T follicular helper cell (primary cell): ENCODE data around the gene CELF1.

Experiments used
- DNase-seq: peaks from one replicate; pipeline ENCODE4 v3.0.0-alpha.2; 2020; ENCODE audit warnings: low read depth

Gene CELF1

DNA sequence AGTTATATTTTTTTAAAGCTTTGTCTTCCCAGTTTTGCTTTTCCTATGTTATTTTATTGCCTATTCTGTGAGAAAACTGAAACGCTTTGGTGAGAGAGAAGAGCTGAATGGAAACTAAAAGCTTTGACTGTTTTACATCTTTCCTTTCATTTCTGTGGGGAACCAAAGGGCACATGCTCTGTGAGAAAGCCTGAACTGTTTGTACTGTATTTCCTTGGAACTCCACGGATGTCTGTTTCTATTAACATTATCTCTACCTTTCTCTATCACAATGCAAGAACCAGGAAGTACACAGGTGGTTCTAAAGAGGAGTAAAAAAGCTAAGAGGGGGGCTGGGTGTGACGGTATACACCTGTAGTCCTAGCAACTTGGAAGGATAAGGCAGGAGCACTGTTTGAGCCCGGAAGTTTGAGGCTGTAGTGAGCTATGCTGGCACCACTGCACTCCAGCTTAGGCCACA, 43.8 kb downstream of the CELF1 start:
- no peak for DNase-seq

DNA sequence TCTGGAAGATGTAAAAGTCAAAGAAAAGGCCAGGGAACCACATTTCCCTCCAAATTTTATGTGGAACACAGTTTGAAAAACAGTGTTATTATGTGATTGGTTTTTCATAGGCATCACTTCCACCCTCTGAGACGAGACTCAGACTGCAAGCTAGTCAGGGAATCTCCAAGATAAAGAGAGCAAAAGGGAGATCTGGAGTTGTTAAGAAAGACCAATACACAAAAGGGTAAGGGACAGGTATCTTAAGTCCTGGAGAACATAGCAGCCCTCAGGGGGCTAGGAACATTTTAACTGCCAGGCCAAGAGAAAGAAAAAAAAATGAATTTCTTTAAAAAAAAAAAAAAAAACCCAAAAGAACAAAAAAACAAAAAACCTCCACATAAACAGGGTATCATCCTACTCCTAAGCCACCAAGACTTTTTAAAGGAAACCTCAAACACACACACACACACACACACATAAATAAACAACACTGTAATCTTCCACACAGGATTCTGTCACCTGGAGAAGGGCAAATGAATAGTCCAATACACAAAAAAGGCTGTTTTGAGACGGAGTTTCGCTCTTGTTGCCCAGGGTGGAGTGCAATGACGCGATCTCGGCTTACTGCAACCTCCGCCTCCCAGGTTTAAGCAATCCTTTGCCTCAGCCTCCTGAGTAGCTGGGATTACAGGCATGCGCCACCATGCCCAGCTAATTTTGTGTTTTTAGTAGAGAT, 44.5 kb downstream of the CELF1 start:
- DNase-seq = no peak

DNA sequence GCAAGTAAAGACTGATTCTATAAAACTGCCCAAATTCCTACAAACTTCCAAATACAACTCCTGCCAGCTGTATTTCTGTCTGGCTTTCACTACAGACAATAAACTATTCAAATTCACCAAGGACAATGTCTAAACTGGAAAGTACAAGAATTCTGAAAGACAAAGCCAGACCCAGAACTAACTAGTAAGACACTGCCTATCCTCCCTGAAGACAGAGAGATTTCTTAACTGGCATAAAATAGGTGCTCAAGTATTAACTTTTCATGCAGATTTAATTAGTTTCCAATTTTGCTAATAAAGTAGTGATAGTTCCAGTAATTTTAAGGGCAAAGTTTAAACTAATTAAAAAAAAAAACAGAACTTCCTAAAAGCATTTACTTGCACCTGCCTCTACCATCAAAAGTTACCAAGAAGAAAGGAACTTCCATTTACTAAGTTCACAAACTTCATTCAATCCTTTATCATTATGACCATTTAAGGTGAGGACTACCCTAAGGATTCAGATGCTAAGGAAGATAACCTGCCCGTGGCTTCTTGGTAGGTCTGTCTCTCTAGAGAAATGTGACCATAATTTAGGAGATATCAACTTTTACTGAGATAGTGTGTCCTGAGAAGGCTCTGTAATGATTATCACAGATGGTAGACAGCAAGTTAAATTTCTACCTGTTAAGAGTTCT, 45.2 kb downstream of the CELF1 start:
- no peak for DNase-seq

DNA sequence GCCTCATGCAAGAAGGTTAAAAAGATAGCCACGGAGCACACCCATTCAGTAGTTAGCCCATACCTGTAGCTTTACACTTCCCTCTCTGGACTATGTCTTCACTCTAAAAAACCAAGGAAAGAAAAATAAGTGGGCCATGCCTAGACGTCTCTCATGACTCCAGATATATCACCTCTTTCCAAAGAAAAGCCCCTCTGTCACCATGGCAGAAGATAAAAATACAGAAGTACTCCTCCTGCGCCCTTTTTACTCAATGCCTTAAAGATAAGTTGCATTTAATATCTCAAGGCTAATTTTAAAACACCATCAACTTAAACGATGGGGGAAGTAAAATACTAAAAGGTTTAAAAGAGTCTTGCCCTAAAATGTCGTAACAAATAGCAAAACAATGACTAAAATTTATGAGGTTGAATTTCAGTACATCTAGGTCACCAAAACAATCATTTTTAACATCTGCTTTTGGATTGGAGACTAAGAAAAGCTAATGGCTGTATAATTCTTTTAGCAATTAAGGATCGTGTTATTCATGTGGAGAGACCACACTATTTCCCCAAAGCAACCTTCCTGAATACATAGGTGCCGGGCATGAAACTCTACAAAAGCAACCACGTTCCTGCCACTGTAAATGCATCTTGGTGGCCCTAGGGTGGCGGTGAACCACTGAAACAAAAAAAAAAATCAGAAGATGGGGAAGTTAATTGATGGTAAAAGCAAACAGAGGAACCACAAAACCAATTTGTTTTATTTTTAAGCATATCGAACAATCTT, 46.0 kb downstream of the CELF1 start:
- no peak for DNase-seq

DNA sequence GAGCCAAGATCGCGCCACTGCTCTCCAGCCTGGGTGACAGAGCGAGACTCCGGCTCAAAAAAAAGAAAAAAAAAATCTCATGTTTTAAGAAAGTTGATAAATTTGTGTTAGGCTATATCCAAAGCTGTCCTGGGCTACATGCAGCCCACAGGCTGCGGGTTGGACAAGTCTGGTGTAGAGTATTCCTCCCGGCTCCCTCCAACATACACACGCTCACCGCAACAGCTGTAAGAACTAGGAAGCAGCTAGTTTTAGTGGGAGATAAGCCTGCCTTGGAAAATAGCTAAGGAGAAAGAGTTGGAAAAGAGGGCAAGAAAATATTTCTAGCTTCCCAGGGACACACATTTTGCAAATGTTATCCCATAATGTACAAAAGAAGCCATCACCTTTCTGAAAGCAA, 46.6 kb downstream of the CELF1 start:
- no peak for DNase-seq

DNA sequence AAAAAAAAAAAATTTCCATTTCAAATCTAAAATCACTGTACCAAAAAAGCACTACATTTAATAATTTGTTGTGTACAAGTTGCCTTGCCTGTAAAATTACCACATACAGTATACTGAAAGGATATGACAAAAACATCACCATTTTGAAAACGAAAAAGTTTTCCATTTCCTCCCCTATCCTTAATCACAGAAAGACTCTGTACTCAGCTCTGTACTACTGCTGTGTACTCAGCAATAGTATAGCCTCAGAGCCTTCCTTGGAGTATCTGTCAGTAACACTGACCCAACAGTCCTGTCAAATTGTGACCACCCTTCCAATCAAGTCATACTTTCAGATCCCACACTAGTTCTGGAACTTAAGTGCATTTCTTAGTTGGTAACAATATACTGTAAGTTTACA, 48.0 kb downstream of the CELF1 start:
- DNase-seq = no peak

DNA sequence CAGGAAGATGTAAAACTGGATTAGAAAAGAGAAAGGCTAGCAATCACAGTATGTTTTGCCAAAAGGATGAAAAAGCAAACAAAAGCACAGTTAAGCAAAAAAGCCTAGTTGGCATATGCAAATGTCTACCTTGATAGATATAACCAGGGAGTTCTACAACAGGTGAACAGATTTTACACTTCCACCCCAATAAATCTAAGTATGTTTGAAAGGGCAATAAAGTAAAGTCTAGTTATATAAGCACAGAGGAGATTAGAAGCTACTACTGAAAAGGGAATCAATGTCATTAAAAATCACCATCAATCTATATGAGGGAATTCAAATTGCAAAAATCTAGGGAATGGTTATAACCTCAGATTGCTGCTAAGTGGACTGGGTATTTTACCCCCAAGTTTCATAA, 49.7 kb downstream of the CELF1 start:
- DNase-seq = no peak

DNA sequence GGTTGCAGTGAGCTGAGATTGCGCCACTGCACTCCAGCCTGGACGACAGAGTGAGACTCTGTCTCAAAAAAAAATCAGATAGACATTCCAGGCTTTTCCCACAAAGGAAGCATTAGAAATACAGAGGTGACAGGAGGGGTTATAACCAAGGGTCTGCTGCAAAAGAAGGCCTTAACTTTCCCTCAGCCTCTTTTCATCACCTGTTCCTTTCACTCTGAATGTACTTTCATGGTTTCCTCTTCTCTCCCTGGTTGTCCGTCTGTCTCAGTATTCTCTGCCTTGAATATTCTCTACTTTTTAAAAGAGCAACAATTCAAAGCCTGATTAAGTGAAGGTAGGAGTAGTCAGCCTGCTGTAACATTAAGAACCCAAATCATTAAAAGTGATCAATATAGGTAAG, 50.2 kb downstream of the CELF1 start:
- DNase-seq = no peak

DNA sequence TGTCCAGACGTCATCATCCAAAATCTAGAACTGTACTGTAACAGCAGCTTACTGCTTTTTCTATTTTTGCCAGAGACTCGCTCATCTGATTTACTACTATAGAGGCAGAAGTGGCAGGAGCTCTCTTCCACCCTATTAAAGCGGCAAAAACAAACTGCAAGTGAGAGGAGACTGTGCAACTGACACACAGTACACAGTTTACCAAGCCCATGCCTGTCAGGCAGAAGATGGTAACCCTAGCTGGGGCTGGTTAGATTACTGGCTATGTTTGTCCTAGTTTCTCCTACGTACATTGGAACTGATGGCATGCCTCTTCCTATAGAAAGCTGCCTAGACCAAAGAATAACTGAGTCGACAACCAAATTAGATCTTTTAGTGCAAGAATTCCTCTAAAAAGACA, 51.8 kb downstream of the CELF1 start:
- DNase-seq = no peak

DNA sequence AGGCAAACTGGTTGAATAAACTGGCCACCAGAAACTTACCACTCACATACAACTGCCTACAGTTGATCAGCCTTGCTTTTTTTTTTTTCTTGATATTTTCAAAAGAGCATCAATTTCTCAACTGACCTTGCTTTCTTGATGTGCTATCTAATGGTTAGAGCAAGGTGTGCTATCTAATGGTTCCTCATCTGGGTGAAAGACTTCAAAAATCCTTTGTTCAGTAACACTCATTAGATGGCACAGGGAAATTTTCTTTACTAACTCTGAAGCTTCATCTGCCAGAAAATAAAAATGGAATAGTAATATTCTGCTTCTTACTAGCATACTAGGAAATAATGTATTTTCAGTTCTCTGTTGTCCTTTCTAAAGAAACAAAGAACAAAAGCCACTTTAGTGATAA, 52.8 kb downstream of the CELF1 start:
- no peak for DNase-seq

DNA sequence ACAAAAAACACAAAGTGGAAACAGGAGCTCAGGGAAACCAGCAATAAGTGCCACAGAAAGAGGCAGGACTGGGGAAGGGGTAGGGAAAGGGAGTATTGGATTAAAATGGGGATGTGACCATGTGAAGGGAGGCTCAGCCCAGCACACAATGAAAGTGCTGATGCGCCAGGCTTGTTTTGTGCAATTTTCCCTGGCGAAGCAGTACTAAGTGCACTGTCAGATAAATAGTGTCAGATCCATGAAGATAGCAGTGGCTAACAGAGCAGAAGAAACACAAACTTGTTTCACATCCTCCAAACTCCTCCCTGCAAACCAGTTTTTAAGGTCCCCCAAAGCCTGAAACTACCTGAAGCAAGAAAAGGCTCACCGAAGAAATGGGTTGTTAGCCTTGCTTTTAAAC, 53.3 kb downstream of the CELF1 start:
- no peak for DNase-seq

DNA sequence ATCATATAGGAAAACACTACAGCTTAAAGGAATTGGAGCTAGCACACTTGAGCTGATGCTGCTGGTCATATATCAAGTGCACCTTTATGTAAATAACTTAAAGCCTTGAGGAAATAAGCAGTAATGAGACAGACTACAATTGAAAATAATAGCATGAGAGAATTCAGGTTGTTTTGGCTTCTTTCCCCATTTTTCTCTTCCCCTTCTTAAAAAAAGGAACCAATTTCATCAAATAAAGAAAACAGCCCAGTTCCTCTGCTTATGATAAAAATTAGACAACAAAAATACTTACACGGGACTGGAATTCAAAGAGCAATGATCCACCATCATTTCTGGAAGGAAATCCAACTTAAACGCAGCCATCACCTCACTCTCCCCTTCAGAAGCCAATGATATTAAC, 53.8 kb downstream of the CELF1 start:
- DNase-seq = no peak

DNA sequence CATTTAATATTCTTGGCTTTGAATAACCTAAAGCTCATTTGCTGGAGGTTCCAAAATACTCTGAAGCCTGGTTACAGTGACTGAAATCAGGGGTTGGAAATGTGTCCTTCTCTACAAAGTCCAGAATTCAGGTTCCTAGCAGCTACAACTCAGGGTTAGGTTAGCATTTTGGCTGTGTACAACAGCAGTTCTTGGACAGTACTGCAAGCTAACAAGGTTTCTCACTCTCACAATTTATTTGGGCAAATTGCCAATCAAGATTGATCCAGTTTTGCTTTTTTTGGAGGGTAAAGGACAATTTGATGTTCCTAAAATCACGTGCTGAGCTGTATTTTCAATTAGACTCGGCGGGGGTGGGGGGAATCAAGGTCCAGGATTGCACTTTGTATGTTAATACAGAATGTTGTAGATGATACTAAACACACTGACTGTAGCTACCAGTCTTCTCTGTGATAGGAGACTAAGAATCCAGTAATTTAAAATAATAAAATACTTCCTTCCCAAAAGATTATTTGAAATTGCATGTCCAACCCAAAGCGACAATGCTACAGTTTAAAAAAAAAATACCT, 54.3 kb downstream of the CELF1 start:
- no peak for DNase-seq

DNA sequence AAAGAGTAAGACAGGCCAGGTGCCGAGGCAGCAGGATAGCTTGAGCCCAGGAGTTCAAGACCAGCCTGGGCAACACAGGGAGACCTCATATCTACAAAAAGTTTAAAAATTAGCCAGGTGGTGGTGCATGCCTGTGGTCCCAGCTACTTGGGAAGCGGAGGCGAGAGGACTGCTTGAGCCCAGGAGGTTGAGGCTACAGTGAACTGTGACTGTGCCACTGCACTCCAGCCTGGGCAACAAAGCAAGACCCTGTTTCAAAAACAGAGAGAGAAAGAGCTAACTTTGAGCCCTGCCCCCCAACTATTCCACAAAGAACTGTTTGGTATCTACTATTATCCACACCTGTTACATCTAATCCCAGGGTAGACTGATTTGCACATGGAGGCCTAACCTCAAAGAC, 54.8 kb downstream of the CELF1 start:
- no peak for DNase-seq

DNA sequence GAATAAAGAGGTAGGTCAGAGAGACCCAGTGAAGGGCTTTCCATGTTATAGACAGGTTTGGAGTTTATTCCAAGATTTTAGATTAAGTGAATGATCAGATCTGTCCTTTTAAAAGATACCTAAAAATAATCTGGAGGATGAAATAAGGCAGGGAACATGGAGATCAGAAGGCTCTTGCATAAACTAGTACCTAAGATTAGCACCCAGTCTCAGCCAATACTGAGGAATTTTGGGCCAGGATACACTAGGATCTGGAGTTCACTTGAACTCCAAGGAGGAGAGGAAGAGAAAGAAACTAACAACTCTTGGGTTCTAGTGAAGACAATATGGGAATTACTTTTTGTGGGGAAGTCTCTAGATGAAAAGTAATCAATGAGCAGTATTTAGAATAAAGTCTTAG, 56.1 kb downstream of the CELF1 start:
- DNase-seq = no peak

DNA sequence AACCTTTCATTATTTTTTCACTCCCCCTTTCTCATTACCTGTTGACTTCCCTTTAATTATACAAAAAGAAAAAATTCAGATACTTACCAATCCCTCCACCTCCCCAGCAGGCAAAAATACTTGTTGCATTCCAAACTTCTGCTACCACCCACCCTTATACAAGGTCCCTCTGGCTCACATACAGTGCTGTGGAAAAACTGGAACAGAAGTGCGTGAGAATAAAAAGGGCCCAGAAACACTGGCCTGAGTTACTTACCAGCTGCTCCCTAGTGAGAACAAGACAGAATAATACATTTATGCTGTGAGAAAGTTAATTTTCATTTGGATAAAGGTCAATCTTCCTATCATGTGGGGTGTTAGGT, 57.1 kb downstream of the CELF1 start:
- DNase-seq = no peak

DNA sequence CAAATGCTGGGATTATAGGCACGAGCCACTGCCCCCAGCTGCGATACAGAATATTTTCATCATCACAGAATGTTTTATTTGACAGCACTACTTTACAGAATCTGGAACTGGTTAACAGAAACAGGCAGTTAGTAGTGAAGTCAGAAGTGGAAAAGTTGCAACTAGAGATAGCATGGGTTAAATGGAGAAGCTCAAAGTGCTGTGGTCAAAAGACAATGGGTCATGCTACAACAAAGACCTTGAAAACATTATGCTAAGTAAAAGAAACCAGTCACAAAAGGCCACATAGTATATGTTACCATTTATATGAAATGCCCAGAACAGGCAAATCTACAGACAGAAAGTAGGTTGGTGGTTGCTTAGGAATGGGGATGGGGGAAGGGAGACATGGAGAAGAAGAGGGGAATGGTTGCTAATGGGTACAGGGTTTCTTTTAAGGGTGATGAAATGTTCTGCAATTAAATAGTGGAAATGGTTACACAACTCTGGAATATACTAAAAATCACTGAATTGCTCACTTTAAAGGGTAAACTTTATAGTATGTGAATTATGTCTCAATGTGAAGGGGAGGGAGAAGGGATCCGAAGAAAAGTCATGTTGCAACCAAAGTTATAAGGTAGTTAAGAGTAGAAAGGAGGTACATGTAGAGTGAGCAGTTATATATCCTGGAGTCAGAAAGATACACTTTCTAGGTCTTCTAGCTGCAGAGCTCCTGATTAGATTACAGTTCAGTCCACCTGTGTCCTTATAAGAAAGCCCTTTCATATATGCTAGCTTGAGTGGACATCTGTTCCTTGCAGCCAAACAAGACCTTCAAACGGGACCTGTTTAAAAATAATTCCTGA, 57.7 kb downstream of the CELF1 start:
- DNase-seq = no peak

DNA sequence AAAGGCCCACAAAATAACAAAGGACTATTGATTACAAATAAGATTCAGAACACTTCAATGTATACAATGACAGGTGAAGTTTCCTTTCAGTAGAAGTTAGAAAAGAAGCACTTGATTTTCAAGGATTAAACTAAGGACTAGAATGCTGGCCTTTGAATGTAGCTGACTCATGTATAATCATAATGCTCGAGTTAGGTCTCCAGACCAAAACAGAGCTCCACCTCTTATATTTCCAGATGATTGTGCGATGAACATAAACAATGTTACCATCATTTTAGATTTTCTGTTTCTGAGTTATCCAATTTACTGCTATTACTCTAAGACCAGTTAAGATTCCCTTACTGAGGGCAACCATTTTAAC, 63.6 kb downstream of the CELF1 start:
- no peak for DNase-seq

DNA sequence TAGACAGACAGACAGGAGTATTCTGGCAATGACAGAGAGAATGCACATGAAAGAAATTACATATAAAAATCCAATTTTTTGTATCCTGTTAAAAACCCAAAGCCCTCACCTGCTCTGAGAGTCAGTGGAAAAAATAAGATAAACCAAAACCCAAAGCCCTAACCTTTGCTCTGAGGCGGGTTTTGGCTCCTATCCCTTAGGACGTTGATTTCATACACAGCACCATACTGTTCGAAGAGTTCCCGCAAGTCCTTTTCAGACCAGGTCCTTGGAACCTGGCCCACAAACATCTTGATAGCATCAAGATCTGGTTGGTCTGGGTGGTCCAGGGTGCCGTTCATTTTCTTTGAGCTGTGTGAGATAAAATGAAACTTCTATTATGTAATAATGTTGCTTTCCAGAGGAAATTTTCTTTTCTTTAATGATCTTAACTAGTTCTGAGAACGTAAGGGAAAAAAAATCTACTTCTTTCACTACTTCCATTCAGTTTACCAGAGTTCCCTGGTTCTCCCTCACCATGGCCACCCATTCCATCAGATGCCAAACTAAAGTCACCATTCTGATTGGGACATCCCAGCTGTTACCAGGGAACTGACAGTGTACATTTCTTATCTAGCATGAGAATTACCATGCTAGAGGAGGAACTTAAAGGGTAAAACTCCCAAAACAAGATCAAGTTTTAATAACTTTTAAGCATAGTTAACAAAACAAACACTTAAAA, 64.1 kb downstream of the CELF1 start:
- no peak for DNase-seq

DNA sequence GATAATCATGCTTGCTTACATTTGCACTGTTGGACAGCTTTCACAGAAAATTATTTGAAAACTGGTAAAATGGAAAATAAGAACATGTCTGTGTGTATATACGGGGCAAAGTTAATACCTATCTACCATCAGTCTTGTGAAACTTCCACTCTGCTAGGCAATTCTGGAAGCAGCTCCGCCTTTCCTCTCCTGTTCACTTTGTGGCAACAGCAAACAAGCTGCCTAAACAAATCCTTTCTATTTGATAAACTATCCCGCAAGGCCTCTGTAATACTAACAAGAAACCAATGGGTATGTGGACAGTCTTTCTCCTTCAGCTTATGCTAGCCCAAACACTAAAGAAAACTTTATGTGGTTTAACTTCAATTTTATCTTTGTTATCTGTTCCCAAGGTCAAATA, 64.8 kb downstream of the CELF1 start:
- no peak for DNase-seq

DNA sequence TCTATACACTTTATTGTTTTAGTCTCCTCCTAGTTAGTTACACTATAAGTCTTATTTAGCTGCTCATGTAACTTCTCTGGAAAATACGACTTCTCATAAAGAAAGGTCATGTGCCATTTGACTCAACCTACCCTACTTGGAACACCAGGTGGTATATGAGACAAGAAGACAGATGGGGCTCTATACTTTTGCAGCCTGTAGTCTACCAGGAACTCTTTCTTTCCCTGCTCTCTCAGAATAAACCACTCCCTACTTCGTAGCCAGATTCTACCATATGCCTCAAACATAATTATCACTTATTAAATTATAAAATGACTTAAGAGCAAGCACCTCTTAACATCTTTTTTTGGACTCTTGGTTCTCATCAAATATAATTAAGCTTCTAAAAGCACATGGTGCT, 65.5 kb downstream of the CELF1 start:
- no peak for DNase-seq
